Measurements from ENCODE around the gene CLPTM1.

- TF ChIP-seq EZH2 (IDR thresholded peaks at IDR 0.05; ENCODE audit: borderline replicate concordance, insufficient read depth, low read depth, low read length, poor library complexity, severe bottlenecking) (no peak), CTCF (IDR thresholded peaks at IDR 0.05) (no peak)
These were observed 13.5 kb downstream of the CLPTM1 start for GRCh38 chr19:44968670-44969069.
